ENCODE results near the gene OR10G6. TPM values are rescaled to one million over a fixed set of nuclear protein-coding genes. Genes with fewer than 3 reads are reported as not detected.

OR10G6 gene, protein sequence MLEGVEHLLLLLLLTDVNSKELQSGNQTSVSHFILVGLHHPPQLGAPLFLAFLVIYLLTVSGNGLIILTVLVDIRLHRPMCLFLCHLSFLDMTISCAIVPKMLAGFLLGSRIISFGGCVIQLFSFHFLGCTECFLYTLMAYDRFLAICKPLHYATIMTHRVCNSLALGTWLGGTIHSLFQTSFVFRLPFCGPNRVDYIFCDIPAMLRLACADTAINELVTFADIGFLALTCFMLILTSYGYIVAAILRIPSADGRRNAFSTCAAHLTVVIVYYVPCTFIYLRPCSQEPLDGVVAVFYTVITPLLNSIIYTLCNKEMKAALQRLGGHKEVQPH
- total RNA-seq (2021; fragmentation: NEBNext Ultra II Directional; extraction: Animal tissue kit (Norgen Biotek cat#: 25700)) (not detected in 2 replicates), polyA plus RNA-seq (2011; rRNA removed) (not detected in 2 replicates), polyA minus RNA-seq (2011; rRNA and poly(A)+ RNA removed) (not detected in 2 replicates)
- not detected for polyA plus RNA-seq (2011; cell fraction: cytosol; rRNA removed)
- polyA plus RNA-seq (2011; cell fraction: nucleus; rRNA removed), result not detected
- polyA plus RNA-seq (2012, experiment 1 of 2), result not detected in 4 replicates
- not detected for polyA plus RNA-seq (2012, experiment 2 of 2)
- not detected for polyA plus RNA-seq (2013, experiment 1 of 2)
- not detected for polyA plus RNA-seq (2013, experiment 2 of 2)
- polyA minus RNA-seq (2011; cell fraction: cytosol; rRNA and poly(A)+ RNA removed), result not detected
- not detected for polyA minus RNA-seq (2011; cell fraction: nucleus; rRNA and poly(A)+ RNA removed)
- long read RNA-seq, experiment 1, result 0 reads
- long read RNA-seq, experiment 2, result 0 reads

- Histone ChIP-seq H2AFZ (ENCODE audit: low read length) (no peak within 1 kb of the TSS), H3K4me1 (replicated peaks in 1 of 4; ENCODE audit: control insufficient read depth in 3 of 4, insufficient read depth in 4 of 4, low read length in 3 of 4) (no peaks in the 10 kb centered on the region), H3K4ac (replicated peaks; ENCODE audit: insufficient read length, low read depth, low read length) (no peak within 1 kb of the TSS), H3K9me3 (ENCODE audit: insufficient read depth in 2 of 2, low read depth in 1 of 2, low read length in 1 of 2) (no peaks in the 10 kb centered on the region), H4K91ac (replicated peaks; ENCODE audit: insufficient read length, low read length) (no peak within 1 kb of the TSS), H3K36me3 (ENCODE audit: control insufficient read depth in 2 of 4, insufficient read depth in 4 of 4, low read length in 3 of 4) (no peaks in the 10 kb centered on the region), H2AK5ac (ENCODE audit: low read depth, low read length) (no peak within 1 kb of the TSS), H4K5ac (ENCODE audit: insufficient read length, low read depth, low read length) (no peak within 1 kb of the TSS), H2BK12ac (ENCODE audit: low read depth, low read length) (no peak within 1 kb of the TSS), H3K4me3 (ENCODE audit: extremely low read depth in 1 of 4, insufficient read depth in 2 of 4, low read depth in 3 of 4, low read length in 4 of 4) (no peak within 1 kb of the TSS), H4K20me1 (replicated peaks in 1 of 2; ENCODE audit: control insufficient read depth in 1 of 2, insufficient read depth in 2 of 2, low read length in 2 of 2) (no peaks in the 10 kb centered on the region), H3K4me2 (ENCODE audit: insufficient read depth in 1 of 2, low read depth in 2 of 2, low read length in 2 of 2) (no peak within 1 kb of the TSS), H3K9ac (replicated peaks in 1 of 4; ENCODE audit: extremely low read depth in 1 of 4, low read depth in 3 of 4, low read length in 3 of 4) (no peak within 1 kb of the TSS), H3K27ac (ENCODE audit: low read depth, low read length) (no peak within 1 kb of the TSS), H3K14ac (ENCODE audit: insufficient read length) (no peak within 1 kb of the TSS), H2BK120ac (replicated peaks; ENCODE audit: low read depth, low read length) (no peak within 1 kb of the TSS), H3K79me2 (ENCODE audit: control insufficient read depth in 1 of 2, insufficient read depth in 2 of 2, low read length in 2 of 2) (no peaks in the 10 kb centered on the region), H3K18ac (ENCODE audit: extremely low read depth, low read length) (no peak within 1 kb of the TSS), H3K23me2 (ENCODE audit: low read depth, low read length) (no peaks in the 10 kb centered on the region), H4K8ac (ENCODE audit: extremely low read depth, insufficient read depth, low read length) (no peak within 1 kb of the TSS), H2BK20ac (ENCODE audit: low read length) (no peak within 1 kb of the TSS), H3K56ac (replicated peaks; ENCODE audit: insufficient read length, low read depth, low read length) (no peak within 1 kb of the TSS), H3K79me1 (ENCODE audit: low read depth, low read length) (no peaks in the 10 kb centered on the region), H2BK5ac (ENCODE audit: low read depth, low read length) (no peak within 1 kb of the TSS; the same call in 1 of the 2 replicates), H3K23ac (ENCODE audit: insufficient read length) (no peak within 1 kb of the TSS), H3K27me3 (replicated peaks in 1 of 4; ENCODE audit: control insufficient read depth in 3 of 4, extremely low read depth in 1 of 4, insufficient read depth in 3 of 4, low read length in 3 of 4) (no peaks in the 10 kb centered on the region), H2BK15ac (ENCODE audit: low read length) (no peak within 1 kb of the TSS)
- CTCF ChIA-PET (ENCODE audit: partially characterized antibody), result interaction anchor here (1.5 kb wide), 1 partner anchor 74 kb away, joined by 3 read pairs; no protein-coding TSS in a partner anchor
- DNase-seq (ENCODE audit: low read depth in 1 of 2, low spot score in 2 of 2) (no peak), FAIRE-seq (no peak)
- WGBS, 2 experiments (ENCODE audit: extremely low coverage in 1 of 2, insufficient coverage in 1 of 2, insufficient read length in 1 of 2, insufficient replicate concordance in 2 of 2, low coverage in 1 of 2, low lambda C conversion rate in 2 of 2, missing lambda C conversion rate in 1 of 2), result 84 to 100% methylated on average over 1 of the region's 1 CpG
- POLR2A ChIA-PET (ENCODE audit: partially characterized antibody), result no interaction called here
- TF ChIP-seq RFX5 (IDR thresholded peaks at IDR 0.05; ENCODE audit: borderline replicate concordance, low read depth, low read length) (no peak), GABPA (IDR thresholded peaks at IDR 0.05; ENCODE audit: borderline replicate concordance, insufficient read depth, low read length) (no peak), SAP30 (IDR thresholded peaks at IDR 0.05; ENCODE audit: insufficient read depth, insufficient replicate concordance, low read length) (no peak), GTF2F1 (IDR thresholded peaks at IDR 0.05; ENCODE audit: borderline replicate concordance, low read depth, low read length) (no peak), JUND (IDR thresholded peaks at IDR 0.05; ENCODE audit: low read length) (no peak), KDM5A (IDR thresholded peaks at IDR 0.05; ENCODE audit: low read length) (no peak)
- TF ChIP-seq, protein P1, sequence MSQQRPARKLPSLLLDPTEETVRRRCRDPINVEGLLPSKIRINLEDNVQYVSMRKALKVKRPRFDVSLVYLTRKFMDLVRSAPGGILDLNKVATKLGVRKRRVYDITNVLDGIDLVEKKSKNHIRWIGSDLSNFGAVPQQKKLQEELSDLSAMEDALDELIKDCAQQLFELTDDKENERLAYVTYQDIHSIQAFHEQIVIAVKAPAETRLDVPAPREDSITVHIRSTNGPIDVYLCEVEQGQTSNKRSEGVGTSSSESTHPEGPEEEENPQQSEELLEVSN (IDR thresholded peaks at IDR 0.05), result no peak
- TF ChIP-seq, protein P2, sequence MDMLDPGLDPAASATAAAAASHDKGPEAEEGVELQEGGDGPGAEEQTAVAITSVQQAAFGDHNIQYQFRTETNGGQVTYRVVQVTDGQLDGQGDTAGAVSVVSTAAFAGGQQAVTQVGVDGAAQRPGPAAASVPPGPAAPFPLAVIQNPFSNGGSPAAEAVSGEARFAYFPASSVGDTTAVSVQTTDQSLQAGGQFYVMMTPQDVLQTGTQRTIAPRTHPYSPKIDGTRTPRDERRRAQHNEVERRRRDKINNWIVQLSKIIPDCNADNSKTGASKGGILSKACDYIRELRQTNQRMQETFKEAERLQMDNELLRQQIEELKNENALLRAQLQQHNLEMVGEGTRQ (IDR thresholded peaks at IDR 0.05; ENCODE audit: low read length), result no peak
Observed at GRCh38 chr11:123995119-123995518, at the start of gene OR10G6. Gene OR10G6 (minus strand): TSS chr11:123995161. CDS start chr11:123995161, 0 bp downstream.
